ENCODE results near the gene DLG5.

DLG5 gene

GRCh38 chr10:77896058-77896457 is 30.5 kb downstream of the DLG5 start:
- in situ Hi-C loops (cut with MboI; ENCODE audit: low sequenced_read_pairs), result no loop called here

- in situ Hi-C loops (cut with MboI; ENCODE audit: low sequenced_read_pairs), result no loop called here
These were observed 32.5 kb downstream of the DLG5 start for GRCh38 chr10:77894058-77894457.

- in situ Hi-C loops (cut with MboI; ENCODE audit: low sequenced_read_pairs), result no loop called here
These were observed 33.2 kb downstream of the DLG5 start for GRCh38 chr10:77893386-77893785.

GRCh38 chr10:77892761-77893160 is 33.8 kb downstream of the DLG5 start:
- in situ Hi-C loops (cut with MboI; ENCODE audit: low sequenced_read_pairs), result no loop called here

- in situ Hi-C loops (cut with MboI; ENCODE audit: low sequenced_read_pairs), result no loop called here
These were observed 34.4 kb downstream of the DLG5 start for GRCh38 chr10:77892021-77892739.

GRCh38 chr10:77890097-77890496 is 36.5 kb downstream of the DLG5 start:
- in situ Hi-C loops (cut with MboI; ENCODE audit: low sequenced_read_pairs), result no loop called here

GRCh38 chr10:77889277-77889903 is 37.2 kb downstream of the DLG5 start:
- in situ Hi-C loops (cut with MboI; ENCODE audit: low sequenced_read_pairs), result no loop called here

GRCh38 chr10:77888356-77888703 is 38.2 kb downstream of the DLG5 start:
- in situ Hi-C loops (cut with MboI; ENCODE audit: low sequenced_read_pairs), result no loop called here

GRCh38 chr10:77887631-77888355 is 38.8 kb downstream of the DLG5 start:
- in situ Hi-C loops (cut with MboI; ENCODE audit: low sequenced_read_pairs), result no loop called here

- in situ Hi-C loops (cut with MboI; ENCODE audit: low sequenced_read_pairs), result no loop called here
These were observed 39.7 kb downstream of the DLG5 start for GRCh38 chr10:77886795-77887355.

- in situ Hi-C loops (cut with MboI; ENCODE audit: low sequenced_read_pairs), result no loop called here
These were observed 42.4 kb downstream of the DLG5 start for GRCh38 chr10:77884181-77884580.

GRCh38 chr10:77881636-77882035 is 44.9 kb downstream of the DLG5 start:
- in situ Hi-C loops (cut with MboI; ENCODE audit: low sequenced_read_pairs), result no loop called here

- in situ Hi-C loops (cut with MboI; ENCODE audit: low sequenced_read_pairs), result no loop called here
These were observed 45.3 kb downstream of the DLG5 start for GRCh38 chr10:77881222-77881621.

- in situ Hi-C loops (cut with MboI; ENCODE audit: low sequenced_read_pairs), result no loop called here
These were observed 46.8 kb downstream of the DLG5 start for GRCh38 chr10:77879710-77880109.

GRCh38 chr10:77879065-77879464 is 47.5 kb downstream of the DLG5 start:
- in situ Hi-C loops (cut with MboI; ENCODE audit: low sequenced_read_pairs), result no loop called here

GRCh38 chr10:77877441-77878344 is 48.9 kb downstream of the DLG5 start:
- in situ Hi-C loops (cut with MboI; ENCODE audit: low sequenced_read_pairs), result no loop called here

GRCh38 chr10:77875730-77876129 is 50.8 kb downstream of the DLG5 start:
- in situ Hi-C loops (cut with MboI; ENCODE audit: low sequenced_read_pairs), result no loop called here

- in situ Hi-C loops (cut with MboI; ENCODE audit: low sequenced_read_pairs), result no loop called here
These were observed 51.7 kb downstream of the DLG5 start for GRCh38 chr10:77874872-77875271.

GRCh38 chr10:77873536-77874380 is 52.8 kb downstream of the DLG5 start:
- in situ Hi-C loops (cut with MboI; ENCODE audit: low sequenced_read_pairs), result no loop called here
